K562 (cell line): ENCODE results near the gene BCL2A1. TPM values are rescaled to one million over a fixed set of nuclear protein-coding genes. Genes with fewer than 3 reads are reported as not detected.

Experiments used
- BACH1 ChIP-seq: fragments of 200-800 bp; sonication (Bioruptor generic); IDR thresholded peaks from 2 replicates; pipeline ENCODE4 v1.6.1; 2016; ENCODE audit warnings: missing genetic modification characterization, missing compliant biosample characterization
- EGR1 ChIP-seq: fragments of 450-650 bp; conservative IDR thresholded peaks from 2 replicates; pipeline ENCODE4 v1.6.1; 2017; ENCODE audit warnings: mild to moderate bottlenecking
- ESRRA ChIP-seq: fragments of 450-650 bp; IDR thresholded peaks from 2 replicates; pipeline ENCODE4 v1.6.1; 2014; ENCODE audit warnings: low read depth, mild to moderate bottlenecking, moderate library complexity, borderline replicate concordance
- FOXP1 ChIP-seq: sonication (generic); formaldehyde crosslinking; IDR thresholded peaks from 2 replicates; pipeline ENCODE4 v1.8.0; 2022; ENCODE audit warnings: mild to moderate bottlenecking, missing genetic modification reagents
- GABPB2 ChIP-seq: fragments of 250-450 bp; sonication (Bioruptor Pico); conservative IDR thresholded peaks from 2 replicates; pipeline ENCODE4 v1.5.1; 2021; ENCODE audit warnings: mild to moderate bottlenecking
- HCFC1 ChIP-seq: IDR thresholded peaks from 2 replicates; pipeline ENCODE4 v1.6.1; 2012; ENCODE audit warnings: low read depth, low read length, improper control_type of control experiment
- HEY1 ChIP-seq: fragments of 250-450 bp; sonication (Bioruptor Pico); IDR thresholded peaks from 2 replicates; pipeline ENCODE4 v1.5.0; 2020; ENCODE audit warnings: mild to moderate bottlenecking, moderate library complexity, borderline replicate concordance
- HMG20A ChIP-seq: fragments of 450-650 bp; formaldehyde crosslinking; conservative IDR thresholded peaks from 2 replicates; pipeline ENCODE4 v1.4.0; 2020; ENCODE audit warnings: mild to moderate bottlenecking, mixed read lengths
- POLR3A ChIP-seq: IDR thresholded peaks from 2 replicates; pipeline ENCODE4 v1.6.1; 2011; ENCODE audit warnings: borderline replicate concordance, mild to moderate bottlenecking, moderate library complexity; ENCODE audit not compliant: insufficient read length, insufficient read depth; ENCODE audit errors: extremely low read depth
- SPI1 ChIP-seq: IDR thresholded peaks from 2 replicates; pipeline ENCODE4 v1.6.1; 2011; ENCODE audit warnings: low read depth, low read length, control low read depth, borderline replicate concordance
- SRSF7 ChIP-seq: fragments of 200-400 bp; formaldehyde crosslinking; optimal IDR thresholded peaks from 2 replicates; pipeline ENCODE3; 2017; ENCODE audit warnings: mild to moderate bottlenecking, low read depth, low read length
- STAG1 ChIP-seq: sonication (generic); formaldehyde crosslinking; IDR thresholded peaks from 2 replicates; pipeline ENCODE4 v1.5.0; 2020; ENCODE audit warnings: missing genetic modification reagents, borderline replicate concordance
- TGIF2 ChIP-seq: sonication (generic); formaldehyde crosslinking; IDR thresholded peaks from 2 replicates; pipeline ENCODE4 v1.8.1; 2022; ENCODE audit warnings: mild to moderate bottlenecking, missing genetic modification reagents, moderate library complexity
- ZNF197 ChIP-seq: fragments of 200-800 bp; sonication (Bioruptor generic); IDR thresholded peaks from 2 replicates; pipeline ENCODE4 v1.6.1; 2016; ENCODE audit warnings: low read depth, missing genetic modification characterization, missing compliant biosample characterization
- ZNF57 ChIP-seq: fragments of 450-650 bp; formaldehyde crosslinking; IDR thresholded peaks from 2 replicates; pipeline ENCODE4 v1.4.0; 2020; ENCODE audit warnings: mild to moderate bottlenecking, moderate library complexity
- ZNF696 ChIP-seq: fragments of 250-450 bp; sonication (Bioruptor Pico); conservative IDR thresholded peaks from 2 replicates; pipeline ENCODE4 v1.4.0; 2020; ENCODE audit warnings: mild to moderate bottlenecking, moderate library complexity
- polyA plus RNA-seq, 8 experiments: library from polyadenylated mRNA; depleted of rRNA in 4 of 8; stranded (reverse) in 5 of 8; unstranded in 3 of 8; fragments of >200 nt; fragmentation: Nextera tagmentation in 2 of 8; fragmentation: Illumina TruSeq in 1 of 8; extraction: Ambion mirVana in 2 of 8; extraction: Trizol in 1 of 8; gene quantifications; 2 replicates each; pipeline versions ENCODE4 v1.2.1 to v1.2.3, GENCODE V29; 2011 to 2014; ENCODE audit warnings: inconsistent platforms in 1 of 8, missing spikeins in 1 of 8
- total RNA-seq, 7 experiments: library from RNA; depleted of rRNA in 6 of 7; stranded (reverse); fragments of >200 nt in 6 of 7; fragmentation: Illumina TruSeq in 2 of 7; extraction: Trizol in 2 of 7; gene quantifications; 2 replicates each; pipeline versions ENCODE4 v1.2.1 to v1.2.3, GENCODE V29; 2011 to 2021; ENCODE audit warnings: low replicate concordance in 1 of 7
- TF ChIP-seq, protein P1 (sequence below): fragments of 450-650 bp; IDR thresholded peaks from 2 replicates; pipeline ENCODE4 v1.6.1; 2016; ENCODE audit warnings: borderline replicate concordance
- TF ChIP-seq, protein P2 (sequence below): sonication (generic); formaldehyde crosslinking; IDR thresholded peaks from 2 replicates; pipeline ENCODE4 v1.9.0; 2022; ENCODE audit warnings: mild to moderate bottlenecking, missing genetic modification reagents
- TF ChIP-seq, protein P3 (sequence below): fragments of 450-650 bp; IDR thresholded peaks from 2 replicates; pipeline ENCODE4 v1.6.1; 2018; ENCODE audit not compliant: partially characterized antibody
- TF ChIP-seq, protein P4 (sequence below): sonication (generic); formaldehyde crosslinking; IDR thresholded peaks from 2 replicates; pipeline ENCODE4 v1.4.0; 2020; ENCODE audit warnings: mild to moderate bottlenecking, missing genetic modification reagents

Gene BCL2A1
- total and polyA plus RNA-seq, 9 of the 15 experiments (the other 6 are each of a cell fraction or from before 2014, with no cell fraction given), result 0.11 to 1.2 (median 0.25) TPM; not detected in 4

DNA sequence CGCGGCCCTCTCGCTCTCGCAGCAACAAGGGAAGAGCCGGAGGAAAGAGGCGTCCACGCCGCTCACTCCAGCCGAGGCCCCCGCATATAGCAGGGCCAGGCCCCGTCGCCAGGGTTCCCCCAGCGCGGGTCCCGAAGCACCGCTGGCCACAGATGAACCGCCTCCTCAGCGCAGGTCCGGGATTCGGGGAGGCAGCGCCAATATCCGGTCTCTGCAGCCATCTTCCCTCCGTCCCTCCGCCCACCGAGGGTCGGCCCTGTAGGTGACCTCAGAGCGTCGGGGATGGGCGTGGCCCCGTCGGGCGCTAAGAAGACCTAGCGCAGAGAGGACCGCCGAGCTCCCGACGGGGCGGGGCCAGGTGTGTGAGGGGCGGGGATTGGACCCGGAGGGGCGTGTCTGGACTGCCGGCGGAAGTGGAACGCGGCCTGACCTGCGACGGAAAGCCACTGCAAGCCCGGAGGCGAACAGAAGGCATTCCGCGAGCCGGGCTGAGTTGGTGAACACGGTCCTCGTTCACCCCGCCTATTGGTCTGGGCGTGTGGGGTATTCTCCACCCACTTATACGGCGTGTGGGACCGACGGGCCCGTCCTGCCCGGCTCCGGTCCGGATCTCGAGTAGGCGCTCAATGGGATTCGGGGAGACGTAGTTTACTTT, 47.4 kb downstream of the BCL2A1 start (continued):
- TF ChIP-seq EGR1, result peak; percentile 3; the same call in 1 of the 2 replicates
- peak; percentile 56 for TF ChIP-seq HCFC1
- TF ChIP-seq ZNF197 (CRISPR knock-in tag), result no peak
- no peak for TF ChIP-seq GABPB2 (CRISPR knock-in tag)
- TF ChIP-seq BACH1 (tag), result no peak
- TF ChIP-seq, protein P1, sequence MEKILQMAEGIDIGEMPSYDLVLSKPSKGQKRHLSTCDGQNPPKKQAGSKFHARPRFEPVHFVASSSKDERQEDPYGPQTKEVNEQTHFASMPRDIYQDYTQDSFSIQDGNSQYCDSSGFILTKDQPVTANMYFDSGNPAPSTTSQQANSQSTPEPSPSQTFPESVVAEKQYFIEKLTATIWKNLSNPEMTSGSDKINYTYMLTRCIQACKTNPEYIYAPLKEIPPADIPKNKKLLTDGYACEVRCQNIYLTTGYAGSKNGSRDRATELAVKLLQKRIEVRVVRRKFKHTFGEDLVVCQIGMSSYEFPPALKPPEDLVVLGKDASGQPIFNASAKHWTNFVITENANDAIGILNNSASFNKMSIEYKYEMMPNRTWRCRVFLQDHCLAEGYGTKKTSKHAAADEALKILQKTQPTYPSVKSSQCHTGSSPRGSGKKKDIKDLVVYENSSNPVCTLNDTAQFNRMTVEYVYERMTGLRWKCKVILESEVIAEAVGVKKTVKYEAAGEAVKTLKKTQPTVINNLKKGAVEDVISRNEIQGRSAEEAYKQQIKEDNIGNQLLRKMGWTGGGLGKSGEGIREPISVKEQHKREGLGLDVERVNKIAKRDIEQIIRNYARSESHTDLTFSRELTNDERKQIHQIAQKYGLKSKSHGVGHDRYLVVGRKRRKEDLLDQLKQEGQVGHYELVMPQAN, result 0 out of 2 replicates have a peak, but pooled peaks have one; percentile 9
- TF ChIP-seq POLR3A, result no peak
- TF ChIP-seq, protein P2, sequence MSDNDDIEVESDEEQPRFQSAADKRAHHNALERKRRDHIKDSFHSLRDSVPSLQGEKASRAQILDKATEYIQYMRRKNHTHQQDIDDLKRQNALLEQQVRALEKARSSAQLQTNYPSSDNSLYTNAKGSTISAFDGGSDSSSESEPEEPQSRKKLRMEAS (CRISPR knock-in tag), result peak; percentile 63
- TF ChIP-seq FOXP1 (CRISPR knock-in tag), result 0 out of 2 replicates have a peak, but pooled peaks have one; percentile 32
- TF ChIP-seq, protein P3, sequence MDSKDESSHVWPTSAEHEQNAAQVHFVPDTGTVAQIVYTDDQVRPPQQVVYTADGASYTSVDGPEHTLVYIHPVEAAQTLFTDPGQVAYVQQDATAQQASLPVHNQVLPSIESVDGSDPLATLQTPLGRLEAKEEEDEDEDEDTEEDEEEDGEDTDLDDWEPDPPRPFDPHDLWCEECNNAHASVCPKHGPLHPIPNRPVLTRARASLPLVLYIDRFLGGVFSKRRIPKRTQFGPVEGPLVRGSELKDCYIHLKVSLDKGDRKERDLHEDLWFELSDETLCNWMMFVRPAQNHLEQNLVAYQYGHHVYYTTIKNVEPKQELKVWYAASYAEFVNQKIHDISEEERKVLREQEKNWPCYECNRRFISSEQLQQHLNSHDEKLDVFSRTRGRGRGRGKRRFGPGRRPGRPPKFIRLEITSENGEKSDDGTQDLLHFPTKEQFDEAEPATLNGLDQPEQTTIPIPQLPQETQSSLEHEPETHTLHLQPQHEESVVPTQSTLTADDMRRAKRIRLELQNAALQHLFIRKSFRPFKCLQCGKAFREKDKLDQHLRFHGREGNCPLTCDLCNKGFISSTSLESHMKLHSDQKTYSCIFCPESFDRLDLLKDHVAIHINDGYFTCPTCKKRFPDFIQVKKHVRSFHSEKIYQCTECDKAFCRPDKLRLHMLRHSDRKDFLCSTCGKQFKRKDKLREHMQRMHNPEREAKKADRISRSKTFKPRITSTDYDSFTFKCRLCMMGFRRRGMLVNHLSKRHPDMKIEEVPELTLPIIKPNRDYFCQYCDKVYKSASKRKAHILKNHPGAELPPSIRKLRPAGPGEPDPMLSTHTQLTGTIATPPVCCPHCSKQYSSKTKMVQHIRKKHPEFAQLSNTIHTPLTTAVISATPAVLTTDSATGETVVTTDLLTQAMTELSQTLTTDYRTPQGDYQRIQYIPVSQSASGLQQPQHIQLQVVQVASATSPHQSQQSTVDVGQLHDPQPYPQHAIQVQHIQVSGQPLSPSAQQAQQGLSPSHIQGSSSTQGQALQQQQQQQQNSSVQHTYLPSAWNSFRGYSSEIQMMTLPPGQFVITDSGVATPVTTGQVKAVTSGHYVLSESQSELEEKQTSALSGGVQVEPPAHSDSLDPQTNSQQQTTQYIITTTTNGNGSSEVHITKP, result peak; percentile 52
- TF ChIP-seq SRSF7, result no peak
- no peak for TF ChIP-seq TGIF2
- TF ChIP-seq HEY1 (CRISPR knock-in tag), result no peak
- peak; percentile 63; the same call in 1 of the 2 replicates for TF ChIP-seq ESRRA
- no peak for TF ChIP-seq ZNF696
- no peak for TF ChIP-seq HMG20A (CRISPR knock-in tag)
- TF ChIP-seq, protein P4, sequence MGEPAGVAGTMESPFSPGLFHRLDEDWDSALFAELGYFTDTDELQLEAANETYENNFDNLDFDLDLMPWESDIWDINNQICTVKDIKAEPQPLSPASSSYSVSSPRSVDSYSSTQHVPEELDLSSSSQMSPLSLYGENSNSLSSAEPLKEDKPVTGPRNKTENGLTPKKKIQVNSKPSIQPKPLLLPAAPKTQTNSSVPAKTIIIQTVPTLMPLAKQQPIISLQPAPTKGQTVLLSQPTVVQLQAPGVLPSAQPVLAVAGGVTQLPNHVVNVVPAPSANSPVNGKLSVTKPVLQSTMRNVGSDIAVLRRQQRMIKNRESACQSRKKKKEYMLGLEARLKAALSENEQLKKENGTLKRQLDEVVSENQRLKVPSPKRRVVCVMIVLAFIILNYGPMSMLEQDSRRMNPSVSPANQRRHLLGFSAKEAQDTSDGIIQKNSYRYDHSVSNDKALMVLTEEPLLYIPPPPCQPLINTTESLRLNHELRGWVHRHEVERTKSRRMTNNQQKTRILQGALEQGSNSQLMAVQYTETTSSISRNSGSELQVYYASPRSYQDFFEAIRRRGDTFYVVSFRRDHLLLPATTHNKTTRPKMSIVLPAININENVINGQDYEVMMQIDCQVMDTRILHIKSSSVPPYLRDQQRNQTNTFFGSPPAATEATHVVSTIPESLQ (CRISPR knock-in tag), result 0 out of 2 replicates have a peak, but pooled peaks have one; percentile 60
- peak; percentile 62; the same call in 1 of the 2 replicates for TF ChIP-seq SPI1
- no peak for TF ChIP-seq ZNF57 (CRISPR knock-in tag)
- TF ChIP-seq STAG1, result no peak
